ENCODE data around the gene GLRA3. TPM values are rescaled to one million over a fixed set of nuclear protein-coding genes. Genes with fewer than 3 reads are reported as not detected.
"Not testable (repeated sequence)": the region's sequence is repeated elsewhere in the genome, so short reads cannot be mapped to it uniquely, and the experiment has no call there.

The GLRA3 gene
- not detected for total RNA-seq
- long read RNA-seq, donor 1, result 0 reads
- long read RNA-seq, donor 2, result 0 reads

- intact Hi-C loops (cut with DNase I), result loop anchor here in 1 of 2 donors (5.0 kb wide), 1 partner anchor 312 kb away; no protein-coding TSS in a partner anchor
- peak; percentile 77 for DNase-seq (ENCODE audit: low spot score)
Measured at GRCh38 chr4:174828845-174829701, at the start of gene GLRA3. TSS of gene GLRA3 (minus strand) at chr4:174829247. CDS start at chr4:174828811, 436 bp downstream.

- intact Hi-C loops (cut with DNase I), result no loop called here
- no peak for DNase-seq (ENCODE audit: low spot score)
Measured at GRCh38 chr4:174874898-174875297, 45.9 kb upstream of the GLRA3 start.

- no peak for DNase-seq (ENCODE audit: low spot score)
- intact Hi-C loops (cut with DNase I), result no loop called here
Measured at GRCh38 chr4:174873931-174874330, 44.9 kb upstream of the GLRA3 start.

- intact Hi-C loops (cut with DNase I); DNase-seq (ENCODE audit: low spot score): not testable (repeated sequence)
Measured at GRCh38 chr4:174873146-174873545, 44.1 kb upstream of the GLRA3 start.

GRCh38 chr4:174871407-174871806 lies 42.4 kb upstream of the GLRA3 start:
- DNase-seq (ENCODE audit: low spot score), result no peak
- intact Hi-C loops (cut with DNase I), result no loop called here

- intact Hi-C loops (cut with DNase I), result no loop called here
- DNase-seq (ENCODE audit: low spot score), result no peak
Measured at GRCh38 chr4:174870311-174870710, 41.3 kb upstream of the GLRA3 start.

GRCh38 chr4:174869339-174869738 lies 40.3 kb upstream of the GLRA3 start:
- no peak for DNase-seq (ENCODE audit: low spot score)
- intact Hi-C loops (cut with DNase I), result no loop called here

- no peak for DNase-seq (ENCODE audit: low spot score)
- intact Hi-C loops (cut with DNase I), result no loop called here
Measured at GRCh38 chr4:174867903-174868302, 38.9 kb upstream of the GLRA3 start.

- DNase-seq (ENCODE audit: low spot score), result no peak
- intact Hi-C loops (cut with DNase I), result no loop called here
Measured at GRCh38 chr4:174865418-174865985, 36.5 kb upstream of the GLRA3 start.

GRCh38 chr4:174864031-174864430 lies 35.0 kb upstream of the GLRA3 start:
- intact Hi-C loops (cut with DNase I), result no loop called here
- no peak for DNase-seq (ENCODE audit: low spot score)

GRCh38 chr4:174860588-174860987 lies 31.5 kb upstream of the GLRA3 start:
- DNase-seq (ENCODE audit: low spot score), result no peak
- intact Hi-C loops (cut with DNase I), result no loop called here

GRCh38 chr4:174859904-174860303 lies 30.9 kb upstream of the GLRA3 start:
- no peak for DNase-seq (ENCODE audit: low spot score)
- intact Hi-C loops (cut with DNase I), result no loop called here

GRCh38 chr4:174856926-174857800 lies 28.1 kb upstream of the GLRA3 start:
- DNase-seq (ENCODE audit: low spot score), result no peak
- intact Hi-C loops (cut with DNase I), result no loop called here

- DNase-seq (ENCODE audit: low spot score), result no peak
Measured at GRCh38 chr4:174855050-174855449, 26.0 kb upstream of the GLRA3 start.

GRCh38 chr4:174853629-174854028 lies 24.6 kb upstream of the GLRA3 start:
- no peak for DNase-seq (ENCODE audit: low spot score)
- intact Hi-C loops (cut with DNase I), result no loop called here

More at GRCh38 chr4:174855050-174855449, 26.0 kb upstream of the GLRA3 start:
- intact Hi-C loops (cut with DNase I), result no loop called here

GRCh38 chr4:174848596-174848995 lies 19.5 kb upstream of the GLRA3 start:
- intact Hi-C loops (cut with DNase I), result no loop called here
- DNase-seq (ENCODE audit: low spot score), result no peak

- intact Hi-C loops (cut with DNase I), result no loop called here
- no peak for DNase-seq (ENCODE audit: low spot score)
Measured at GRCh38 chr4:174847801-174848427, 18.9 kb upstream of the GLRA3 start.

GRCh38 chr4:174835536-174835935 lies 6.5 kb upstream of the GLRA3 start:
- intact Hi-C loops (cut with DNase I), result no loop called here

GRCh38 chr4:174834477-174834876 lies 5.4 kb upstream of the GLRA3 start:
- intact Hi-C loops (cut with DNase I), result no loop called here
- no peak for DNase-seq (ENCODE audit: low spot score)

More at GRCh38 chr4:174835536-174835935, 6.5 kb upstream of the GLRA3 start:
- no peak for DNase-seq (ENCODE audit: low spot score)
